ENCODE results near the gene RAB6B.
A peak's percentile ranks its signal among the peaks of the same experiment; 100 is the strongest.

The RAB6B gene

DNA sequence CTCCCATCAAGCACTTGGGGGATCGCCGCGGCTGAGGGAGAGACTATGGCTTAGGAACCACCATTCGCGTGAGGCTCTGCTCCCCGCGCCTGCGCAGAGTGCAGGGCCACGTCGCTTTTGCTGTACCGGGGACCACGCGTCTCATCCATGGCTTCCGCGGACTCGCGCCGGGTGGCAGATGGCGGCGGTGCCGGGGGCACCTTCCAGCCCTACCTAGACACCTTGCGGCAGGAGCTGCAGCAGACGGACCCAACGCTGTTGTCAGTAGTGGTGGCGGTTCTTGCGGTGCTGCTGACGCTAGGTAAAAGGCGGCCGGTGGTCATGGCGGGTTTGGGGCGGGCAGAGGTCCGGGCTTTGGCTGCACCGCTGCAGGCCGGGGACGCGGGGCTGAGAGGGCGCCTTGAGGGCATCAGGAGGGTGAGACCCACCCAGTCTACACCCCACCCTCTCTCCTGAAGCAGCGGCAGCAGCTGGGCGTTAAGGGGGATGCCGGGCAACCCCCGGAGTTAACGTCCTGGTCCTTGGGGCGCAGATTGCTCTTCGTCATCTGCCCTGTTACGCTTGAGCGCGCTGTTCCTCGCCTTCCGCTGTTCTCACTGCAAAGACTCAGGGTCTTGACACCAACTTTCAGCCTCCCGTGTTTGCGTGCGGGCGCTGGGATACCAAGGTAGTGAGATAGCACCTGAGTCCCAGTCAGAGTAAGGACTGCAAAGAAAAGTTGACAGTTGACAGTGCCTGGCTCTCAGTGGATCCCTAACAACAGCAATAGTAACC is 89.8 kb downstream of the RAB6B start, which contains the start of gene SRPRB:
Gene SRPRB (plus strand): TSS at position 114 of the 774 bp plus-strand sequence. CDS start 34 bp downstream, at position 148.
- Histone ChIP-seq H3K4me1 (ENCODE audit: control extremely low read depth in 1 of 4, control insufficient read depth in 4 of 4, insufficient read depth in 4 of 4, low read length in 3 of 4) (peaks cover 5 to 14% (median 8%) of the 10 kb centered on the region in 4 experiments), H3K36me3 (ENCODE audit: control insufficient read depth in 4 of 4, insufficient read depth in 4 of 4, low read length in 3 of 4) (peaks cover under 1 to 23% (median 12%) of the 10 kb centered on the region in 4 experiments), H3K27ac (ENCODE audit: insufficient read depth in 1 of 2, low read depth in 1 of 2, low read length in 2 of 2, poor library complexity in 1 of 2, severe bottlenecking in 2 of 2) (peak within 1 kb of the TSS in 1 of 2 experiments; percentile 60), H3K27me3 (replicated peaks in 2 of 5; ENCODE audit: control insufficient read depth in 4 of 5, insufficient read depth in 5 of 5, low read length in 4 of 5) (peaks cover 0 to 7% (median 0%) of the 10 kb centered on the region in 5 experiments), H3K4me3 (ENCODE audit: control insufficient read depth in 1 of 7, extremely low read depth in 1 of 7, insufficient read depth in 4 of 7, low read depth in 2 of 7, low read length in 6 of 7) (peak within 1 kb of the TSS; percentile 71 to 99 (median 95)), H3K9me3 (ENCODE audit: control extremely low read depth in 1 of 5, control insufficient read depth in 4 of 5, insufficient read depth in 2 of 5, low read depth in 1 of 5, low read length in 4 of 5) (no peaks in the 10 kb centered on the region)
- DNase-seq: peak; percentile 94 to 96 (median 95)
- ChIA-PET CTCF (interaction anchor here (4.0 kb wide), 1 partner anchor 12 kb away, joined by 13 read pairs; no protein-coding TSS in a partner anchor), POLR2A (no interaction called here)
- 0% methylated on average over 36 of the region's 53 CpGs for WGBS (ENCODE audit: insufficient coverage)

DNA sequence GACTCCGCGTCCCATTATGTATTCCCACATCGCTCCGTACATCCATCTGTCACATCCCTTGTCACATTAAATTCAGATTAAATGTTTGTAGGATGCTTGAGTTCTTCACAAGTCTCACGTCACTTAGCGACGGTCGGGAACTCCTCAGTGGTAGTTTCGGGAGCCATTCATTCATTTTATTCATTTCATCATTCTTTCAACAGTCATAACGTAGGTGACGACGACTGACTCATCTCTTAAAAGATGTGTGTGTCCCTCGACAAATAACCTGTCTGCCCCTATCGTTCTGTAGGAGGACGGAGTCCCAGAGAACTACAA is 90.3 kb downstream of the RAB6B start:
- peaks cover 0 to 9% (median 0%) of the 10 kb centered on the region in 5 experiments for H3K27me3 ChIP-seq (replicated peaks in 2 of 5; ENCODE audit: control insufficient read depth in 4 of 5, insufficient read depth in 5 of 5, low read length in 4 of 5)
- ChIA-PET POLR2A (no interaction called here), CTCF (interaction anchor here (4.0 kb wide), 1 partner anchor 12 kb away, joined by 13 read pairs; no protein-coding TSS in a partner anchor)
- DNase-seq: no peak
- H3K36me3 ChIP-seq (ENCODE audit: control insufficient read depth in 4 of 4, insufficient read depth in 4 of 4, low read length in 3 of 4): peaks cover 0 to 19% (median 10%) of the 10 kb centered on the region in 4 experiments
- H3K4me3 ChIP-seq (ENCODE audit: control insufficient read depth in 1 of 7, extremely low read depth in 1 of 7, insufficient read depth in 4 of 7, low read depth in 2 of 7, low read length in 6 of 7): peak overlapping the region; percentile 71 to 99 (median 95)
- 33% methylated on average over 10 of the region's 15 CpGs for WGBS (ENCODE audit: insufficient coverage)
- H3K9me3 ChIP-seq (ENCODE audit: control extremely low read depth in 1 of 5, control insufficient read depth in 4 of 5, insufficient read depth in 2 of 5, low read depth in 1 of 5, low read length in 4 of 5): no peaks in the 10 kb centered on the region
- H3K27ac ChIP-seq (ENCODE audit: insufficient read depth in 1 of 2, low read depth in 1 of 2, low read length in 2 of 2, poor library complexity in 1 of 2, severe bottlenecking in 2 of 2): no peak overlapping the region
- peaks cover 5 to 14% (median 8%) of the 10 kb centered on the region in 4 experiments for H3K4me1 ChIP-seq (ENCODE audit: control extremely low read depth in 1 of 4, control insufficient read depth in 4 of 4, insufficient read depth in 4 of 4, low read length in 3 of 4)

DNA sequence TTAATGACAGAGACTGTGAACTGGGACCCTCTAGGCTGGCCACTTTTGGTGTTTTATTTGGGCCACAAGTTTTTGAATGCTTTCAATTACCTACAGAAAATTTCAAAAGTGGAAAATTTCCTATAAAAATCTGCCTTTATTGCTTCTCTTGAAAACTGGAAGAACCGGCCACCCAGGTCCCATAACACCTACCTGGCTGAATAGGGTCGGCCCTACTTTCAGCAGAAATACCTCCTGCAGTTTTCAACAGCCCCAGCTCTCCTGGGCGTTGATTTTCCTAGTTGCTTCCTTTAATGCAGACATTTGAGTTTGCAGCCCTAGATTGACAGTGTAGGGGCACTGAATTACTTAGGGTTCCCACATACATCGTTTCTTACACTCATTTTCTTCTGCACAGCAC is 90.8 kb downstream of the RAB6B start:
- CTCF ChIA-PET: interaction anchor here (4.0 kb wide), 1 partner anchor 13 kb away, joined by 13 read pairs; no protein-coding TSS in a partner anchor
- H3K4me3 ChIP-seq (ENCODE audit: control insufficient read depth in 1 of 7, extremely low read depth in 1 of 7, insufficient read depth in 4 of 7, low read depth in 2 of 7, low read length in 6 of 7): peak overlapping the region in 4 of 7 experiments; percentile 86 to 99 (median 96)

DNA sequence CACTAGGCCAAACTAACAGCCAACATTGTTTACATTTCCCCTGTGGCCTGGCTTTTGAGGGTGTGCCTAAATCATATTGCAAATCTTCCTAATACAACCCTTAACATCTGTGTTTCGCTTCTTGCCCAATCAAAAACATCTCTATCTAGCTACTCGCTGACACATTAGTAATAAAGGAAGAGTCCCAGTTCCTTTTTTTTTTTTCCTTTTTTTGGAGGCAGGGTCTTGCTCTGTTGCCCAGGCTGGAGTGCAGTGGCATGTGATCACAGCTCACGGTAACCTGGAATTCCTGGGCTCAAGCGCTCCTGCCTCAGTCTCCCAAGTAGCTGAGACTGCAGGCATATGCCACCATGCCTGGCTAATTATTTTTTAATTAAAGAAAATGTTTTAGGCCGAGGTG is 92.2 kb downstream of the RAB6B start:
- no peak for DNase-seq
- Histone ChIP-seq H3K4me3 (ENCODE audit: control insufficient read depth in 1 of 7, extremely low read depth in 1 of 7, insufficient read depth in 4 of 7, low read depth in 2 of 7, low read length in 6 of 7) (no peak overlapping the region), H3K27me3 (replicated peaks in 2 of 5; ENCODE audit: control insufficient read depth in 4 of 5, insufficient read depth in 5 of 5, low read length in 4 of 5) (peaks cover 0 to 11% (median 7%) of the 10 kb centered on the region in 5 experiments), H3K4me1 (ENCODE audit: control extremely low read depth in 1 of 4, control insufficient read depth in 4 of 4, insufficient read depth in 4 of 4, low read length in 3 of 4) (peaks cover 5 to 14% (median 8%) of the 10 kb centered on the region in 4 experiments), H3K9me3 (ENCODE audit: control extremely low read depth in 1 of 5, control insufficient read depth in 4 of 5, insufficient read depth in 2 of 5, low read depth in 1 of 5, low read length in 4 of 5) (no peaks in the 10 kb centered on the region), H3K27ac (ENCODE audit: insufficient read depth in 1 of 2, low read depth in 1 of 2, low read length in 2 of 2, poor library complexity in 1 of 2, severe bottlenecking in 2 of 2) (no peak overlapping the region), H3K36me3 (ENCODE audit: control insufficient read depth in 4 of 4, insufficient read depth in 4 of 4, low read length in 3 of 4) (peaks cover 0 to 10% (median 5%) of the 10 kb centered on the region in 4 experiments)
- 93% methylated on average over 3 of the region's 5 CpGs for WGBS (ENCODE audit: insufficient coverage)
- ChIA-PET CTCF (interaction anchor here (2.5 kb wide), 1 partner anchor 409 kb away, joined by 5 read pairs; no protein-coding TSS in a partner anchor), POLR2A (no interaction called here)

More for the DNA sequence above, 90.8 kb downstream of the RAB6B start:
- peaks cover 0 to 14% (median 8%) of the 10 kb centered on the region in 4 experiments for H3K36me3 ChIP-seq (ENCODE audit: control insufficient read depth in 4 of 4, insufficient read depth in 4 of 4, low read length in 3 of 4)
- peaks cover 0 to 9% (median 4%) of the 10 kb centered on the region in 5 experiments for H3K27me3 ChIP-seq (replicated peaks in 2 of 5; ENCODE audit: control insufficient read depth in 4 of 5, insufficient read depth in 5 of 5, low read length in 4 of 5)
- no peak overlapping the region for H3K27ac ChIP-seq (ENCODE audit: insufficient read depth in 1 of 2, low read depth in 1 of 2, low read length in 2 of 2, poor library complexity in 1 of 2, severe bottlenecking in 2 of 2)
- POLR2A ChIA-PET: no interaction called here
- WGBS (ENCODE audit: insufficient coverage): 83% methylated on average over 4 of the region's 4 CpGs
- peaks cover 5 to 14% (median 8%) of the 10 kb centered on the region in 4 experiments for H3K4me1 ChIP-seq (ENCODE audit: control extremely low read depth in 1 of 4, control insufficient read depth in 4 of 4, insufficient read depth in 4 of 4, low read length in 3 of 4)
- DNase-seq: no peak
- no peaks in the 10 kb centered on the region for H3K9me3 ChIP-seq (ENCODE audit: control extremely low read depth in 1 of 5, control insufficient read depth in 4 of 5, insufficient read depth in 2 of 5, low read depth in 1 of 5, low read length in 4 of 5)

- H3K27me3 ChIP-seq (replicated peaks in 2 of 5; ENCODE audit: control insufficient read depth in 4 of 5, insufficient read depth in 5 of 5, low read length in 4 of 5): peaks cover 0 to 16% (median 7%) of the 10 kb centered on the region in 5 experiments
- no peak overlapping the region for H3K4me3 ChIP-seq (ENCODE audit: control insufficient read depth in 1 of 7, extremely low read depth in 1 of 7, insufficient read depth in 4 of 7, low read depth in 2 of 7, low read length in 6 of 7)
- H3K27ac ChIP-seq (ENCODE audit: insufficient read depth in 1 of 2, low read depth in 1 of 2, low read length in 2 of 2, poor library complexity in 1 of 2, severe bottlenecking in 2 of 2): no peak overlapping the region
- peak in 2 of 3 donors; percentile 23 to 32 for DNase-seq
- H3K36me3 ChIP-seq (ENCODE audit: control insufficient read depth in 4 of 4, insufficient read depth in 4 of 4, low read length in 3 of 4): no peaks in the 10 kb centered on the region
- 67% methylated on average over 7 of the region's 7 CpGs for WGBS (ENCODE audit: insufficient coverage)
- H3K4me1 ChIP-seq (ENCODE audit: control extremely low read depth in 1 of 4, control insufficient read depth in 4 of 4, insufficient read depth in 4 of 4, low read length in 3 of 4): peaks cover 0 to under 1% (median 0%) of the 10 kb centered on the region in 4 experiments
- POLR2A ChIA-PET: no interaction called here
- peaks cover 0 to 7% (median 0%) of the 10 kb centered on the region in 5 experiments for H3K9me3 ChIP-seq (ENCODE audit: control extremely low read depth in 1 of 5, control insufficient read depth in 4 of 5, insufficient read depth in 2 of 5, low read depth in 1 of 5, low read length in 4 of 5)
- CTCF ChIA-PET: interaction anchor here (1.0 to 1.7 kb wide), 2 partner anchors 18 to 404 kb away, joined by 3 to 4 read pairs; no protein-coding TSS in a partner anchor
Observed at GRCh38 chr3:133799794-133800585, 95.7 kb downstream of the RAB6B start.

- Histone ChIP-seq H3K36me3 (ENCODE audit: control insufficient read depth in 4 of 4, insufficient read depth in 4 of 4, low read length in 3 of 4) (no peaks in the 10 kb centered on the region), H3K4me3 (ENCODE audit: control insufficient read depth in 1 of 7, extremely low read depth in 1 of 7, insufficient read depth in 4 of 7, low read depth in 2 of 7, low read length in 6 of 7) (no peak overlapping the region), H3K9me3 (ENCODE audit: control extremely low read depth in 1 of 5, control insufficient read depth in 4 of 5, insufficient read depth in 2 of 5, low read depth in 1 of 5, low read length in 4 of 5) (peaks cover 0 to 19% (median 0%) of the 10 kb centered on the region in 5 experiments), H3K4me1 (ENCODE audit: control extremely low read depth in 1 of 4, control insufficient read depth in 4 of 4, insufficient read depth in 4 of 4, low read length in 3 of 4) (no peaks in the 10 kb centered on the region), H3K27me3 (replicated peaks in 2 of 5; ENCODE audit: control insufficient read depth in 4 of 5, insufficient read depth in 5 of 5, low read length in 4 of 5) (peaks cover 0 to 16% (median 7%) of the 10 kb centered on the region in 5 experiments), H3K27ac (ENCODE audit: insufficient read depth in 1 of 2, low read depth in 1 of 2, low read length in 2 of 2, poor library complexity in 1 of 2, severe bottlenecking in 2 of 2) (no peak overlapping the region)
- ChIA-PET POLR2A (no interaction called here), CTCF (no interaction called here)
- 97% methylated on average over 3 of the region's 3 CpGs for WGBS (ENCODE audit: insufficient coverage)
- DNase-seq: no peak
Observed at GRCh38 chr3:133797396-133798105, 98.1 kb downstream of the RAB6B start.
